OCI-LY1 (cell line): ENCODE results near the gene STK11IP.

Experiments used
- H2AFZ ChIP-seq: fragments of 200-600 bp; sonication (generic), shearing (Covaris generic); 2 replicates; pipeline ENCODE4 v1.6.0; 2014; ENCODE audit warnings: antibody characterized with exemption, mild to moderate bottlenecking, low read length
- H3F3A ChIP-seq: fragments of 200-600 bp; sonication (generic), shearing (Covaris generic); 2 replicates; pipeline ENCODE4 v1.6.0; 2014; ENCODE audit warnings: mild to moderate bottlenecking, antibody characterized with exemption, low read length, moderate library complexity; ENCODE audit not compliant: insufficient read depth
- H3K27ac ChIP-seq: fragments of 200-600 bp; sonication (generic); 2 replicates; pipeline ENCODE4 v1.5.1; 2014; ENCODE audit warnings: low read length, mixed run types, mild to moderate bottlenecking, low read depth; ENCODE audit not compliant: poor library complexity, severe bottlenecking
- H3K27me3 ChIP-seq: fragments of 200-600 bp; sonication (generic); 2 replicates; pipeline ENCODE4 v1.6.0; 2014; ENCODE audit warnings: antibody characterized with exemption, mild to moderate bottlenecking, low read length, moderate library complexity; ENCODE audit not compliant: insufficient read depth
- H3K36me3 ChIP-seq: fragments of 200-600 bp; sonication (generic); 2 replicates; pipeline ENCODE4 v1.6.1; 2014; ENCODE audit warnings: mild to moderate bottlenecking, antibody characterized with exemption, low read length, moderate library complexity, mixed read lengths; ENCODE audit not compliant: insufficient read depth
- H3K4me1 ChIP-seq: fragments of 200-600 bp; sonication (generic); 2 replicates; pipeline ENCODE4 v1.5.1; 2014; ENCODE audit warnings: mild to moderate bottlenecking, low read length, moderate library complexity; ENCODE audit not compliant: insufficient read depth, severe bottlenecking
- H3K4me2 ChIP-seq: fragments of 200-600 bp; sonication (generic), shearing (Covaris generic); 2 replicates; pipeline ENCODE4 v1.6.1; 2014; ENCODE audit warnings: low read length
- H3K4me3 ChIP-seq: fragments of 200-600 bp; sonication (generic); 2 replicates; pipeline ENCODE4 v1.5.1; 2014; ENCODE audit warnings: low read length, low read depth, mild to moderate bottlenecking, mixed read lengths; ENCODE audit not compliant: poor library complexity, severe bottlenecking
- H3K79me2 ChIP-seq: fragments of 200-600 bp; shearing (Covaris generic); 2 replicates; pipeline ENCODE4 v1.6.1; 2016; ENCODE audit warnings: mixed run types, low read length, mixed read lengths; ENCODE audit not compliant: insufficient read depth
- H3K9ac ChIP-seq: fragments of 200-600 bp; sonication (generic), shearing (Covaris generic); 2 replicates; pipeline ENCODE4 v1.6.1; 2014; ENCODE audit warnings: mild to moderate bottlenecking, low read length, mixed read lengths
- H3K9me2 ChIP-seq: fragments of 200-600 bp; sonication (generic), shearing (Covaris generic); 2 replicates; pipeline ENCODE4 v1.6.1; 2014; ENCODE audit warnings: low read depth, mild to moderate bottlenecking, low read length, mixed read lengths
- H3K9me3 ChIP-seq: fragments of 200-600 bp; shearing (Covaris generic); 2 replicates; pipeline ENCODE4 v1.6.1; 2014; ENCODE audit warnings: low read length, mixed read lengths
- H4K20me1 ChIP-seq: fragments of 200-600 bp; sonication (generic), shearing (Covaris generic); 2 replicates; pipeline ENCODE4 v1.6.0; 2016; ENCODE audit warnings: mild to moderate bottlenecking, low read length; ENCODE audit not compliant: insufficient read depth
- EZH2 ChIP-seq: fragments of 200-600 bp; sonication (generic), shearing (Covaris generic); IDR thresholded peaks from 2 replicates; pipeline ENCODE4 v1.8.0; 2017; ENCODE audit warnings: borderline replicate concordance, mixed run types, mild to moderate bottlenecking, antibody characterized with exemption, low read length, moderate library complexity, mixed read lengths
- TF ChIP-seq, protein P1 (sequence below): fragments of 200-600 bp; sonication (generic), shearing (Covaris generic); IDR thresholded peaks from 2 replicates; pipeline ENCODE4 v1.5.1; 2017; ENCODE audit warnings: mild to moderate bottlenecking, antibody characterized with exemption, low read length, moderate library complexity, mixed read lengths

STK11IP gene

DNA sequence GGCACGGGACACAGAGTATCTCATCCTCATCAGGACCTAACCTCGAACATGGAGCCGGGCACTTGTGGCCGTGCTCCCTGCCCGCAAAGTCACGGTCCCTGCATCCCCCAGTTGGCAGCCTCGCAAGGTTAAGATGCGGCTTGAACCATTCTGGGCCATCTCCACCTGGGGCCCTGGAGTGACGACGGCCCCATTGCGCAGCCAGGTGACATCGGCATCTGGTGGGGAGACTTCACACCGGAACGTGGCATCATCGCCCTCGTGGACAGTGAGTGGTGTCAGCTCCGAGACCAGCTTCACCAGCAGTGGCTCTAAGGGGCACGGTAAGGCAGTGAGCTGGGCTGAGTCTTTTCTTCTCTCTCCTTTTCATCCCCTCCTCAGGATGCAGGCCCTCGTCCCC, 41.2 kb upstream of the STK11IP start:
- H3K79me2 ChIP-seq, result no peaks in the 10 kb centered on the region
- H3K9ac ChIP-seq, result no peak overlapping the region
- H3F3A ChIP-seq, result no peaks in the 10 kb centered on the region
- H4K20me1 ChIP-seq, result no peaks in the 10 kb centered on the region
- no peaks in the 10 kb centered on the region for H3K9me3 ChIP-seq
- no peak overlapping the region for H3K4me3 ChIP-seq
- 0 out of 2 replicates have a peak, but pooled peaks cover 4% of the 10 kb centered on the region for H3K27me3 ChIP-seq
- no peaks in the 10 kb centered on the region for H3K9me2 ChIP-seq
- H3K4me1 ChIP-seq, result no peaks in the 10 kb centered on the region
- TF ChIP-seq, protein P1, sequence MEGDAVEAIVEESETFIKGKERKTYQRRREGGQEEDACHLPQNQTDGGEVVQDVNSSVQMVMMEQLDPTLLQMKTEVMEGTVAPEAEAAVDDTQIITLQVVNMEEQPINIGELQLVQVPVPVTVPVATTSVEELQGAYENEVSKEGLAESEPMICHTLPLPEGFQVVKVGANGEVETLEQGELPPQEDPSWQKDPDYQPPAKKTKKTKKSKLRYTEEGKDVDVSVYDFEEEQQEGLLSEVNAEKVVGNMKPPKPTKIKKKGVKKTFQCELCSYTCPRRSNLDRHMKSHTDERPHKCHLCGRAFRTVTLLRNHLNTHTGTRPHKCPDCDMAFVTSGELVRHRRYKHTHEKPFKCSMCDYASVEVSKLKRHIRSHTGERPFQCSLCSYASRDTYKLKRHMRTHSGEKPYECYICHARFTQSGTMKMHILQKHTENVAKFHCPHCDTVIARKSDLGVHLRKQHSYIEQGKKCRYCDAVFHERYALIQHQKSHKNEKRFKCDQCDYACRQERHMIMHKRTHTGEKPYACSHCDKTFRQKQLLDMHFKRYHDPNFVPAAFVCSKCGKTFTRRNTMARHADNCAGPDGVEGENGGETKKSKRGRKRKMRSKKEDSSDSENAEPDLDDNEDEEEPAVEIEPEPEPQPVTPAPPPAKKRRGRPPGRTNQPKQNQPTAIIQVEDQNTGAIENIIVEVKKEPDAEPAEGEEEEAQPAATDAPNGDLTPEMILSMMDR, result no peak
- TF ChIP-seq EZH2, result no peak
- no peak overlapping the region for H2AFZ ChIP-seq
- H3K27ac ChIP-seq, result no peak overlapping the region
- H3K36me3 ChIP-seq, result no peaks in the 10 kb centered on the region
- H3K4me2 ChIP-seq, result no peak overlapping the region

DNA sequence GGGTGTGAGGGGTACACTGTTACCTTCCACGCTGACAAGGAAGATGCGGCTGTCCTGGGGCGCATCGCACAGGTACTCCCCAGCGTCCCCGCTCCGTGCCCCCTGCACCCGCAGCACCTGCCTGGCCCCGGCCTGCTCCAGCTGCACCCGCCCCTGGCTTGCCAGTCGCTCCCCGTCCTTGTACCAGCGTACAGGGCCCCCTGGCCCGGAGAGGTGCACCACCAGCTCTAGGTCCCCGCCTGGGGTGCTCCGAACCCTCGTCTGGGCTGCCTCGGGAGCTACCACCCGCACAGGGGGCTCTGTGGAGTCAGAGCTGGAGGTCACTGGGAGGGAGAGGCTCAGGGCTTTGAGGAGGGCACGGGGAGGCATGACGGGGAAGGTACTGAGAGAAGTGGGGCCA, 40.3 kb upstream of the STK11IP start:
- H3K36me3 ChIP-seq, result no peaks in the 10 kb centered on the region
- no peaks in the 10 kb centered on the region for H3F3A ChIP-seq
- no peaks in the 10 kb centered on the region for H3K9me2 ChIP-seq
- TF ChIP-seq EZH2, result no peak
- TF ChIP-seq, protein P1, result no peak
- no peaks in the 10 kb centered on the region for H4K20me1 ChIP-seq
- H3K9me3 ChIP-seq, result no peaks in the 10 kb centered on the region
- H3K4me3 ChIP-seq, result no peak overlapping the region
- no peak overlapping the region for H3K27ac ChIP-seq
- no peaks in the 10 kb centered on the region for H3K4me1 ChIP-seq
- H2AFZ ChIP-seq, result no peak overlapping the region
- no peak overlapping the region for H3K4me2 ChIP-seq
- H3K27me3 ChIP-seq, result 0 out of 2 replicates have a peak, but pooled peaks cover 4% of the 10 kb centered on the region
- no peaks in the 10 kb centered on the region for H3K79me2 ChIP-seq
- H3K9ac ChIP-seq, result no peak overlapping the region

- H3K4me3 ChIP-seq, result no peak overlapping the region
- H3K27me3 ChIP-seq, result 0 out of 2 replicates have a peak, but pooled peaks cover 4% of the 10 kb centered on the region
- no peak overlapping the region for H2AFZ ChIP-seq
- no peaks in the 10 kb centered on the region for H3K4me1 ChIP-seq
- no peak overlapping the region for H3K9ac ChIP-seq
- H3K9me3 ChIP-seq, result no peaks in the 10 kb centered on the region
- no peak overlapping the region for H3K27ac ChIP-seq
- H3K36me3 ChIP-seq, result no peaks in the 10 kb centered on the region
- no peaks in the 10 kb centered on the region for H4K20me1 ChIP-seq
- H3K4me2 ChIP-seq, result no peak overlapping the region
- no peaks in the 10 kb centered on the region for H3K9me2 ChIP-seq
- TF ChIP-seq, protein P1, result no peak
- TF ChIP-seq EZH2, result no peak
- H3K79me2 ChIP-seq, result no peaks in the 10 kb centered on the region
- no peaks in the 10 kb centered on the region for H3F3A ChIP-seq
Measured at GRCh38 chr2:219557791-219558785, 39.6 kb upstream of the STK11IP start.
